ENCODE data around the gene ATAT1. TPM values are rescaled to one million over a fixed set of nuclear protein-coding genes. Genes with fewer than 3 reads are reported as not detected.

ATAT1 gene
- total and polyA plus RNA-seq, 9 of the 15 experiments (the other 6 are each of a cell fraction or from before 2014, with no cell fraction given): 0.65 to 5.8 (median 1.6) TPM

GRCh38 chr6:30672445-30673253 lies 46.0 kb downstream of the ATAT1 start, which contains the start of gene DHX16 (continued):
- TF ChIP-seq, protein P1, sequence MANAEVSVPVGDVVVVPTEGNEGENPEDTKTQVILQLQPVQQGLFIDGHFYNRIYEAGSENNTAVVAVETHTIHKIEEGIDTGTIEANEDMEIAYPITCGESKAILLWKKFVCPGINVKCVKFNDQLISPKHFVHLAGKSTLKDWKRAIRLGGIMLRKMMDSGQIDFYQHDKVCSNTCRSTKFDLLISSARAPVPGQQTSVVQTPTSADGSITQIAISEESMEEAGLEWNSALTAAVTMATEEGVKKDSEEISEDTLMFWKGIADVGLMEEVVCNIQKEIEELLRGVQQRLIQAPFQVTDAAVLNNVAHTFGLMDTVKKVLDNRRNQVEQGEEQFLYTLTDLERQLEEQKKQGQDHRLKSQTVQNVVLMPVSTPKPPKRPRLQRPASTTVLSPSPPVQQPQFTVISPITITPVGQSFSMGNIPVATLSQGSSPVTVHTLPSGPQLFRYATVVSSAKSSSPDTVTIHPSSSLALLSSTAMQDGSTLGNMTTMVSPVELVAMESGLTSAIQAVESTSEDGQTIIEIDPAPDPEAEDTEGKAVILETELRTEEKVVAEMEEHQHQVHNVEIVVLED (CRISPR knock-in tag; IDR thresholded peaks at IDR 0.05): 0 out of 2 replicates have a peak, but pooled peaks have one; percentile 20
- TF ChIP-seq ZNF3 (CRISPR knock-in tag; IDR thresholded peaks at IDR 0.05) (peak; percentile 99), PPARD (CRISPR knock-in tag; IDR thresholded peaks at IDR 0.05) (no peak), ARID3B (CRISPR knock-in tag; IDR thresholded peaks at IDR 0.05; ENCODE audit: borderline replicate concordance) (no peak), NFATC3 (IDR thresholded peaks at IDR 0.05) (0 out of 2 replicates have a peak, but pooled peaks have one; percentile 59), HLTF (IDR thresholded peaks at IDR 0.05) (no peak), RREB1 (CRISPR knock-in tag; IDR thresholded peaks at IDR 0.05) (no peak), CTBP1 (IDR thresholded peaks at IDR 0.05; ENCODE audit: borderline replicate concordance) (peak; percentile 58), KLF1 (tag; IDR thresholded peaks at IDR 0.05) (peak; percentile 65), PRDM10 (IDR thresholded peaks at IDR 0.05; ENCODE audit: partially characterized antibody) (peak; percentile 31)
- TF ChIP-seq, protein P2, sequence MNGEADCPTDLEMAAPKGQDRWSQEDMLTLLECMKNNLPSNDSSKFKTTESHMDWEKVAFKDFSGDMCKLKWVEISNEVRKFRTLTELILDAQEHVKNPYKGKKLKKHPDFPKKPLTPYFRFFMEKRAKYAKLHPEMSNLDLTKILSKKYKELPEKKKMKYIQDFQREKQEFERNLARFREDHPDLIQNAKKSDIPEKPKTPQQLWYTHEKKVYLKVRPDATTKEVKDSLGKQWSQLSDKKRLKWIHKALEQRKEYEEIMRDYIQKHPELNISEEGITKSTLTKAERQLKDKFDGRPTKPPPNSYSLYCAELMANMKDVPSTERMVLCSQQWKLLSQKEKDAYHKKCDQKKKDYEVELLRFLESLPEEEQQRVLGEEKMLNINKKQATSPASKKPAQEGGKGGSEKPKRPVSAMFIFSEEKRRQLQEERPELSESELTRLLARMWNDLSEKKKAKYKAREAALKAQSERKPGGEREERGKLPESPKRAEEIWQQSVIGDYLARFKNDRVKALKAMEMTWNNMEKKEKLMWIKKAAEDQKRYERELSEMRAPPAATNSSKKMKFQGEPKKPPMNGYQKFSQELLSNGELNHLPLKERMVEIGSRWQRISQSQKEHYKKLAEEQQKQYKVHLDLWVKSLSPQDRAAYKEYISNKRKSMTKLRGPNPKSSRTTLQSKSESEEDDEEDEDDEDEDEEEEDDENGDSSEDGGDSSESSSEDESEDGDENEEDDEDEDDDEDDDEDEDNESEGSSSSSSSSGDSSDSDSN (IDR thresholded peaks at IDR 0.05; ENCODE audit: borderline replicate concordance in 1 of 2, low read depth in 2 of 2, low read length in 2 of 2): peak in 1 of 2 experiments; percentile 80; a peak in 1 of 4 replicates

All from K562 (cell line).